PC-9 (cell line): Measurements from ENCODE around the gene VPS35.

Experiments
- CTCF ChIP-seq: fragments of 200-600 bp; sonication (generic); conservative IDR thresholded peaks from 2 replicates; pipeline ENCODE4 v1.6.1; 2017; ENCODE audit warnings: mixed run types, antibody characterized with exemption, mild to moderate bottlenecking, moderate library complexity
- EZH2 ChIP-seq: fragments of 200-600 bp; sonication (generic); IDR thresholded peaks from 2 replicates; pipeline ENCODE4 v1.8.0; 2017; ENCODE audit warnings: antibody characterized with exemption, low read depth

GRCh38 chr16:46713634-46714033 lies 24.7 kb upstream of the VPS35 start:
- TF ChIP-seq EZH2 (no peak), CTCF (no peak)
